ENCODE data around the gene GRIK4.

GRCh38 chr11:120830085-120830620, 318.6 kb downstream of the GRIK4 start:
- TF ChIP-seq, protein P1, sequence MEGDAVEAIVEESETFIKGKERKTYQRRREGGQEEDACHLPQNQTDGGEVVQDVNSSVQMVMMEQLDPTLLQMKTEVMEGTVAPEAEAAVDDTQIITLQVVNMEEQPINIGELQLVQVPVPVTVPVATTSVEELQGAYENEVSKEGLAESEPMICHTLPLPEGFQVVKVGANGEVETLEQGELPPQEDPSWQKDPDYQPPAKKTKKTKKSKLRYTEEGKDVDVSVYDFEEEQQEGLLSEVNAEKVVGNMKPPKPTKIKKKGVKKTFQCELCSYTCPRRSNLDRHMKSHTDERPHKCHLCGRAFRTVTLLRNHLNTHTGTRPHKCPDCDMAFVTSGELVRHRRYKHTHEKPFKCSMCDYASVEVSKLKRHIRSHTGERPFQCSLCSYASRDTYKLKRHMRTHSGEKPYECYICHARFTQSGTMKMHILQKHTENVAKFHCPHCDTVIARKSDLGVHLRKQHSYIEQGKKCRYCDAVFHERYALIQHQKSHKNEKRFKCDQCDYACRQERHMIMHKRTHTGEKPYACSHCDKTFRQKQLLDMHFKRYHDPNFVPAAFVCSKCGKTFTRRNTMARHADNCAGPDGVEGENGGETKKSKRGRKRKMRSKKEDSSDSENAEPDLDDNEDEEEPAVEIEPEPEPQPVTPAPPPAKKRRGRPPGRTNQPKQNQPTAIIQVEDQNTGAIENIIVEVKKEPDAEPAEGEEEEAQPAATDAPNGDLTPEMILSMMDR (IDR thresholded peaks at IDR 0.05): no peak
- TF ChIP-seq EZH2 (IDR thresholded peaks at IDR 0.05): no peak
